HL-60/S4 treated with retinoic acid at 250 ng/mL for 4 days and 3 days (cell line): ENCODE results near the gene KDM4D.
"Not testable (repeated sequence)": the region's sequence is repeated elsewhere in the genome, so short reads cannot be mapped to it uniquely, and the experiment has no call there.

Experiments
- in situ Hi-C: fragments of 300-500 bp; cut with MboI; formaldehyde crosslinking; loops from 2 replicates; pipeline ENCODE4 v1.7.0; 2022; ENCODE audit warnings: low sequenced_read_pairs

The KDM4D gene

DNA sequence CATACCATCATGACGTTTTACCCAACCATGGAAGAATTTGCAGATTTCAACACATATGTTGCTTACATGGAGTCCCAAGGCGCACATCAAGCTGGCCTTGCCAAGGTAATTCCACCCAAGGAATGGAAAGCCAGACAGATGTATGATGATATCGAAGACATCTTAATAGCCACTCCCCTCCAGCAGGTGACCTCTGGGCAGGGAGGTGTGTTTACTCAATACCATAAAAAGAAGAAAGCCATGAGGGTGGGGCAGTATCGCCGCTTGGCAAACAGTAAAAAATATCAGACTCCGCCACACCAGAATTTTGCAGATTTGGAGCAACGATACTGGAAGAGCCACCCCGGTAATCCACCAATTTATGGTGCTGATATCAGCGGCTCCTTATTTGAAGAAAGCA is 52.1 kb downstream of the KDM4D start:
- in situ Hi-C loops: not testable (repeated sequence)

DNA sequence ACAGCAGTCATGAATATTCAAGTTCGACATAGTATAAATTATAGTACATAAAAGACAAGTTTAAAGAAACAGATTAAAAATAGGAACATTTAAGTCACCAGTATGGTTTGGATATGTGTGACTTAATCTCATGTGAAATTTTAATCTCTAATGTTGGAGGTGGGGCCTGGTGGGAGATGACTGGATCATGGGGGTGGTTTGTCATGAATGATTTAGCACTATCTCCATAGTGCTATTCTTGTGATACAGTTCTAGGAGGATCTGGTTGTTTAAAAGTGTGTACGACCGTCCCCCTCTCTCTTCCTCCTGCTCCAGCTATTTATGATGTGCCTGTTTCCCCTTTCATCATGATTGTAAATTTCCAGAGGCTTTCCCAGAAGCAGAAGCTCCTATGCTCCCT is 54.8 kb downstream of the KDM4D start:
- in situ Hi-C loops: no loop called here

DNA sequence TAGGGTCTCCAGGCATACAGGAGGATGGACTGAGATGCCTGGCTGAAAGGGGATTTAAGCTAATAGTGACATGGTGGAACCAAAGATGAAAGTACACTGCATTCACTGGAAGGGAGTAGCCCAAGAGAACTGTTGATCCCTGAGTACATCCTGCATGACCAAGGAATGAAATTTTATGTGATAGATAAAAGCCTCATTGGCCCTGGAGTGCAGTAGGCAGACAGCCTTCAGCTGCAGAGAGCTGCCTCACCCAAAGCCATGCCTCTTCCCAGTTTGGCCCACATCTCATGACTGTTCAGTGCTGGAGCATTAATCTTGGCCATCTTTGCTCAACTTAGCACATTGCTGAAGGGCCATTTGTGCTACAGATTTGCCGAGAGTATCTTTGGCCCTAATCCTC is 59.5 kb downstream of the KDM4D start:
- in situ Hi-C loops: no loop called here

DNA sequence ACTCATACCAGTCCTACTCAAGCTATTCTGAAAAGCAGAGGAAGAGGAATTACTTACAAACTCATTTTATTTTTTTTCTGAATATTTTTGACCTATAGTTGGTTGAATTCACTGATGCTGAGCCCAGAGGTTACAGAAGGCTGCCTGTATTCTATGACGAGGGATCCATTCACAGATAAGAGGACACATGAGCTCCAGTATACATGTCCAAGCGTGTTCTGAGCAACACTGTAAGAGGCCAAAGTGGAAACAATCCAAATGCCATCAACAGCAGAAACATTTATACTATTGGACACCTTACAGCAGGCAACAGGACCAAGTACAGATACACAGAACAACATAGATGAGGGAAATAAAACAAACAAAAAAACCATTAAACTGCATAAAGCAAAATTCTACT is 61.8 kb downstream of the KDM4D start:
- in situ Hi-C loops: no loop called here

DNA sequence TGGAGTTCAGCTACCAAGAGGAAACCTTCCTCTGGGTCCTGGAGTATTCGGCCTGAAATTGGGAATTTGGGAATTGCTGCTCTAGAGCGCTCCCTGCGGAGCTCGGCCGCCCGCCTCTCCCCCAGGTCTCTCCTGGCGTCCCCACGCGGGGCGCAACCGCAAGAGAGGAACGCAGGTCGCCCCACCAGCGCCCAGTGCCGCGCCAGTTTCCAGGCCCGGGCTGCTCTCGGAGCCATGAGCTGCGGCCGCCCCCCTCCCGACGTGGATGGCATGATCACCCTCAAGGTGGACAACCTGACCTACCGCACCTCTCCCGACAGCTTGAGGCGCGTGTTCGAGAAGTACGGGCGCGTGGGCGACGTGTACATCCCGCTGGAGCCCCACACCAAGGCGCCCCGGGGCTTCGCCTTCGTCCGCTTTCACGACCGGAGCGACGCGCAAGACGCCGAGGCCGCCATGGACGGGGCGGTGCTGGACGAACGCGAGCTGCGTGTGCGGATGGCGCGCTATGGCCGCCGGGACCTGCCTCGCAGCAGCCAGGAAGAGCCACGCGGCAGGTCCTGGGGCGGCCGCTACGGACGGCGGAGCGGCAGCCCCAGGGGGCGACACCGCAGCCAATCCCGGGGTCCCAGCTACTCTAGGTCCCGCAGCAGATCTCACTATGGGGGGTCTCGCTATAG is 64.0 kb downstream of the KDM4D start:
- in situ Hi-C loops: not testable (repeated sequence)

DNA sequence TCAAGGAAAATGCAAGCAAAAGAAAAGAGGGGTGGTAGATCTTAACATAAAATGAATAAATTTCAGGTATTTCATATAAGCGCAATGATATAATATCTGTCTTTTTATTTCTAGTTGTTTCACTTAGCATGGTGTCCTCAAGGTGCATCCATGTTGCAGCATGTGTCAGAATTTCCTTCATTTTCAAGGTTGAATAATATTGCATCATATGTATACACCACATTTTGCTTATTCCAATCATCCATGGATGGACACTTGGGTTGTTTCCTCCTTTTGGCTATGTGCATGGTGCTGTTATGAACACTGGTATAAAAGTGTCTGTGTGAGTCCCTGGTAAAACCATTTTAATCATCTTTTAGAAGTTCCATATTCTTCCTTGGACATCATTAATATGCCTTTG is 68.7 kb downstream of the KDM4D start:
- in situ Hi-C loops: no loop called here

DNA sequence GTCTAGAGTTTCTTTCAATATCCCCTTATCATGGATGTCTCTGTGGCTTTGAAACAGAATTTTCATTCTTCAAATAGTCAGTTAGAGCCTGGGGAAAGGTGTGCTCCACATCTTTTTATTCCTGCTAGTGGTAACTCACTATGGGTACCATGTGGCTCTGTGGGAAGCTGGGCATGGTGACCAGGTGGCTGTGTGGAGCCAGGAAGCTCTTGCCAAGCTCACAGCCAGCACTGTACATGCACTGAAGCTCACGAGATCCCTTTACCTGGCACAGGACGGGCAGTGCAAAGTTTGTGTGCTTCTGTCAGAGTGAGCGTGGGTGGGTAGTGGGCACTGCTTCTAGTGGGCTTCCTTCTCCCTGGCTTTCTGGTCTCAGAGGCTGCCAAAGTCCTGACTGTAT is 69.4 kb downstream of the KDM4D start:
- in situ Hi-C loops: no loop called here

DNA sequence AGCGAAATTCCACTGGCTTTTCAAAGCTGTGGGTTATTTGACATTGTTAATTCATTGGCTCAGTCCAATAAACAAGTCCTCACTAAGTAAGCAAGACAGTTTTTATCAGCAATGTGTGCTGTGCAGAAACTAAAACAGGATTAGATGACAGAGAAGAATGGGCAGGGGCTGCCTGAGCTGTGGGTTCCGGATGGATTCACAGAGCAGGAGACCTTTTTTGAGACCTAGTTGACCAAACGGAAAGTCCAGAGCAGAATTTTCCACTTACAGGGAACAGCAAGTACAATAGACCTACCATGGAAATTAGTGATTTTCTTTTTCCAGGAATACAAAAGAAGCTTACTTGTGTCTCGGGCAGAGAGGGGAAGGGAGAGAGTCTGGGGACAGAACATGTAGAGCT is 70.5 kb downstream of the KDM4D start:
- in situ Hi-C loops: no loop called here

DNA sequence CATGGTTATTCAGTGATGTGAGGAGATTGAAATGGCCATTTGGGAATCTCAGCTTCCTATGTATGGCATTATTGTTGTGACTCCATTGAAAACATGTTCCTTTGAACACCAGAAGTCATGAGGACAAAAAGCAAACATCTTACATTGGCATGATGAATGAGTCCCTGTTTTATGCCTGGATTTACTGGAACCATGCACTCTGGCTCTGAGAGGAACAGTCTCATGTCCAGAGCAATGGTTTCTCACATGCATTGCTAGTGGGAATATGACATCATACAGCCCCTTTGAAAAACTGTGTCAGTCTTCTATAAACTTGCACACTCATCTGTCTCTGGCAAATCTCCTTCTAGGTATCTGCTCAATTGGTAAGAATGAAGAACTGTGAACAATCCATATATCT is 72.3 kb downstream of the KDM4D start:
- in situ Hi-C loops: no loop called here
